ENCODE results near the gene VSX2.

Gene VSX2

GRCh38 chr14:74223016-74223415 is 16.2 kb upstream of the VSX2 start:
- no peak for DNase-seq

GRCh38 chr14:74231784-74232183 is 7.5 kb upstream of the VSX2 start:
- no peak for DNase-seq

GRCh38 chr14:74235017-74235416 is 4.2 kb upstream of the VSX2 start:
- no peak for DNase-seq

- no peak for DNase-seq
Measured at GRCh38 chr14:74237441-74237840, 1.8 kb upstream of the VSX2 start.

GRCh38 chr14:74239848-74240793 is 872 bp downstream of the VSX2 start:
- DNase-seq, result peak; percentile 19

GRCh38 chr14:74240794-74241651 is 1.8 kb downstream of the VSX2 start:
- peak; percentile 17 for DNase-seq

- no peak for DNase-seq
Measured at GRCh38 chr14:74241652-74242017, 2.4 kb downstream of the VSX2 start.

- DNase-seq, result no peak
Measured at GRCh38 chr14:74242021-74242779, 3.0 kb downstream of the VSX2 start.

GRCh38 chr14:74242780-74243042 is 3.5 kb downstream of the VSX2 start:
- no peak for DNase-seq

- DNase-seq, result no peak
Measured at GRCh38 chr14:74243051-74243450, 3.8 kb downstream of the VSX2 start.

- DNase-seq, result no peak
Measured at GRCh38 chr14:74244115-74244514, 4.9 kb downstream of the VSX2 start.

- no peak for DNase-seq
Measured at GRCh38 chr14:74245292-74245691, 6.0 kb downstream of the VSX2 start.

GRCh38 chr14:74246542-74246941 is 7.3 kb downstream of the VSX2 start:
- DNase-seq, result no peak

GRCh38 chr14:74248017-74248416 is 8.8 kb downstream of the VSX2 start:
- DNase-seq, result no peak

GRCh38 chr14:74249433-74250375 is 10.5 kb downstream of the VSX2 start:
- no peak for DNase-seq

GRCh38 chr14:74255281-74255680 is 16.0 kb downstream of the VSX2 start:
- DNase-seq, result no peak

- DNase-seq, result peak; percentile 72
Measured at GRCh38 chr14:74257078-74257940, 18.1 kb downstream of the VSX2 start.

- DNase-seq, result peak; percentile 9
Measured at GRCh38 chr14:74257941-74258763, 18.9 kb downstream of the VSX2 start.

GRCh38 chr14:74258764-74259035 is 19.5 kb downstream of the VSX2 start:
- DNase-seq, result no peak

GRCh38 chr14:74259513-74259912 is 20.3 kb downstream of the VSX2 start:
- no peak for DNase-seq
